ENCODE data around the gene PARN. TPM values are rescaled to one million over a fixed set of nuclear protein-coding genes. Genes with fewer than 3 reads are reported as not detected.

Gene PARN
- total and polyA plus RNA-seq, 7 donors: 14.4 to 75.3 (median 33.6) TPM

DNA sequence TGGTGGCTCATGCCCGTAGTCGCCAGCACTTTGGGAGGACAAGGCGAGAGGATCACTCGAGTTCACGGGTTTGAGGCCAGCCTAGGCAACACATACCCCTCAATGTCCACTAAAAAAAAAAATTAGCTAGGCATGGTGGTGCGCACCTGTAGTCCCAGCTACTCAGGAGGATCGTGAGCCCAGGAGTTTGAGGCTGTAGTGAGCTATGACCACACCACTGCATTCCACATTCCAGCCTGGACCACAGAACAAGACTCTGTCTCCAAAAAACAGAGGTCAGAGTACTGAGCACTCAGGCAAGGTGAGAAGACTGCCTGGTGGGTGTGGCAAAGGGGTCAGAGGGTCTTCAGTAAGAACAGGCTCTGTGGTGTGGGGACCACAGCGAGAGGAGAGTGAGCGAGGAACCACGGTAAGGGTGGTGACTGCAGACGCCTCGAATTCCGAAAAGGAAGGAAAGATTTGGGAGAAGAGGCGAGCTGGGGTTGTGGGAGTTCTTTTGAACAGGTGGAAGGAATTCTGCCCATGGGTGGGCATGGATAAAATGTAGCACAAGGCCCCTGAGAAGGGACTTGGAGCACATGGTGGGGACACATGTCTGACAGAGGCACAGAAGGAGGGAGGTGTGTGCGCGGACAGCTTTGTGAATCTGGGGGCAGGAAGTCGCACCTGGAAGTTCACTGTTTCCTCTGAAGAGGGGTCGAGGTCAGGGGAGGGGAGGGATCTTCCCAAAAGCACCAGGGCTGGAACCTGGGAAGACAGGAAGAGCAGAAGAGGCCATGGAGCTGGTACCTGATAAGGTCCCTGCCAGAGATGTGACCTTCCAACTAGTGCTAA, 134.6 kb downstream of the PARN start:
- WGBS, 2 donors: 93 to 96% methylated on average over 18 of the region's 18 CpGs
- no peak overlapping the region for H3K4me3 ChIP-seq
- H3K4me1 ChIP-seq: peaks cover 0 to 33% (median 17%) of the 10 kb centered on the region in 4 donors
- TF ChIP-seq EP300 (IDR thresholded peaks at IDR 0.05) (no peak), POLR2AphosphoS5 (IDR thresholded peaks at IDR 0.05) (no peak), POLR2A (IDR thresholded peaks at IDR 0.05) (no peak)
- TF ChIP-seq, protein P1, sequence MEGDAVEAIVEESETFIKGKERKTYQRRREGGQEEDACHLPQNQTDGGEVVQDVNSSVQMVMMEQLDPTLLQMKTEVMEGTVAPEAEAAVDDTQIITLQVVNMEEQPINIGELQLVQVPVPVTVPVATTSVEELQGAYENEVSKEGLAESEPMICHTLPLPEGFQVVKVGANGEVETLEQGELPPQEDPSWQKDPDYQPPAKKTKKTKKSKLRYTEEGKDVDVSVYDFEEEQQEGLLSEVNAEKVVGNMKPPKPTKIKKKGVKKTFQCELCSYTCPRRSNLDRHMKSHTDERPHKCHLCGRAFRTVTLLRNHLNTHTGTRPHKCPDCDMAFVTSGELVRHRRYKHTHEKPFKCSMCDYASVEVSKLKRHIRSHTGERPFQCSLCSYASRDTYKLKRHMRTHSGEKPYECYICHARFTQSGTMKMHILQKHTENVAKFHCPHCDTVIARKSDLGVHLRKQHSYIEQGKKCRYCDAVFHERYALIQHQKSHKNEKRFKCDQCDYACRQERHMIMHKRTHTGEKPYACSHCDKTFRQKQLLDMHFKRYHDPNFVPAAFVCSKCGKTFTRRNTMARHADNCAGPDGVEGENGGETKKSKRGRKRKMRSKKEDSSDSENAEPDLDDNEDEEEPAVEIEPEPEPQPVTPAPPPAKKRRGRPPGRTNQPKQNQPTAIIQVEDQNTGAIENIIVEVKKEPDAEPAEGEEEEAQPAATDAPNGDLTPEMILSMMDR (IDR thresholded peaks at IDR 0.05): no peak
- no peaks in the 10 kb centered on the region for H3K9me3 ChIP-seq
- no peak for DNase-seq
- no peaks in the 10 kb centered on the region for H3K36me3 ChIP-seq
- no peak overlapping the region for H3K27ac ChIP-seq
- intact Hi-C loops (cut with DNase I): no loop called here
- H3K27me3 ChIP-seq: no peaks in the 10 kb centered on the region

DNA sequence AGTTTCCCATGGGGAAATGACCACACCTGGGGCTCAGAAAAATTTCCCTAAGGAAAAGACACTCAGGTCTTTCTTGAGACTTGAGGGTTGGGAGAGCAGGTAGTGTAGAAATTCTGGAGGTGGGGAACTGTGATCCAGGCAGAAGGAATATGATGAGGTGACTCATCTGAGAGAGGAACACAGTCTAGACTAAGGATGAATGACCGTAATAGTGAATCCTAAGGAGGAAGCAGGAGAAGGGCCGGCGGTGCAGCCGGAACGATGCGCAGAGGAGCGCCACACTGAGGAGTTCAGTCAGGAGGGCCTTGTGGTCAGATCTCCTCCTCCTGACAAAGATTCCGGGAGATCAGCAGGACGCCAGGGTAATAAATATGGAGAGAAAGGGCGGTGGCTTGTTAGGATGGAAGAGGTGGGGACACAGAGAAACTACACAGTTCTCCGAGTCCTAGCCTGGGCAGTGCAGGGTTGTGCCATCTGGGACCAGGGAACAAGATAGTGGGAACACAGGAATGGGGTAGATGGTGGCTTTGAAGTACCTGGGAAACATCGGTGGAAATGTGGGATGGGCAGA, 135.6 kb downstream of the PARN start:
- H3K36me3 ChIP-seq: no peaks in the 10 kb centered on the region
- H3K4me3 ChIP-seq: no peak overlapping the region
- WGBS, 2 donors: 92 to 95% methylated on average over 12 of the region's 12 CpGs
- H3K27ac ChIP-seq: no peak overlapping the region
- no peaks in the 10 kb centered on the region for H3K27me3 ChIP-seq
- no peak for DNase-seq
- intact Hi-C loops (cut with DNase I): no loop called here
- H3K9me3 ChIP-seq: no peaks in the 10 kb centered on the region
- TF ChIP-seq EP300 (IDR thresholded peaks at IDR 0.05): no peak
- H3K4me1 ChIP-seq: peaks cover 0 to 27% (median 15%) of the 10 kb centered on the region in 4 donors

GRCh38 chr16:14493791-14494190, 136.3 kb downstream of the PARN start:
- Histone ChIP-seq H3K4me3 (no peak overlapping the region), H3K36me3 (no peaks in the 10 kb centered on the region), H3K4me1 (peaks cover 0 to 27% (median 15%) of the 10 kb centered on the region in 4 donors), H3K27me3 (no peaks in the 10 kb centered on the region), H3K9me3 (no peaks in the 10 kb centered on the region), H3K27ac (no peak overlapping the region)
- WGBS, 2 donors: 88 to 94% methylated on average over 5 of the region's 5 CpGs
- DNase-seq: no peak
- intact Hi-C loops (cut with DNase I): no loop called here
- TF ChIP-seq, protein P1 (IDR thresholded peaks at IDR 0.05): no peak
- TF ChIP-seq POLR2A (IDR thresholded peaks at IDR 0.05) (no peak), POLR2AphosphoS5 (IDR thresholded peaks at IDR 0.05) (no peak), EP300 (IDR thresholded peaks at IDR 0.05) (no peak)

- no peak for DNase-seq
- no peaks in the 10 kb centered on the region for H3K27me3 ChIP-seq
- H3K9me3 ChIP-seq: no peaks in the 10 kb centered on the region
- intact Hi-C loops (cut with DNase I): no loop called here
- TF ChIP-seq POLR2AphosphoS5 (IDR thresholded peaks at IDR 0.05): no peak
- no peak for TF ChIP-seq EP300 (IDR thresholded peaks at IDR 0.05)
- TF ChIP-seq, protein P1 (IDR thresholded peaks at IDR 0.05): no peak
- no peak for TF ChIP-seq POLR2A (IDR thresholded peaks at IDR 0.05)
- 68 to 85% methylated on average over 2 of the region's 2 CpGs for WGBS, 2 donors
- no peak overlapping the region for H3K27ac ChIP-seq
- H3K4me1 ChIP-seq: peaks cover 0 to 22% (median 16%) of the 10 kb centered on the region in 4 donors
- H3K4me3 ChIP-seq: no peak overlapping the region
- H3K36me3 ChIP-seq: no peaks in the 10 kb centered on the region
Observed at GRCh38 chr16:14492614-14493013, 137.4 kb downstream of the PARN start.

DNA sequence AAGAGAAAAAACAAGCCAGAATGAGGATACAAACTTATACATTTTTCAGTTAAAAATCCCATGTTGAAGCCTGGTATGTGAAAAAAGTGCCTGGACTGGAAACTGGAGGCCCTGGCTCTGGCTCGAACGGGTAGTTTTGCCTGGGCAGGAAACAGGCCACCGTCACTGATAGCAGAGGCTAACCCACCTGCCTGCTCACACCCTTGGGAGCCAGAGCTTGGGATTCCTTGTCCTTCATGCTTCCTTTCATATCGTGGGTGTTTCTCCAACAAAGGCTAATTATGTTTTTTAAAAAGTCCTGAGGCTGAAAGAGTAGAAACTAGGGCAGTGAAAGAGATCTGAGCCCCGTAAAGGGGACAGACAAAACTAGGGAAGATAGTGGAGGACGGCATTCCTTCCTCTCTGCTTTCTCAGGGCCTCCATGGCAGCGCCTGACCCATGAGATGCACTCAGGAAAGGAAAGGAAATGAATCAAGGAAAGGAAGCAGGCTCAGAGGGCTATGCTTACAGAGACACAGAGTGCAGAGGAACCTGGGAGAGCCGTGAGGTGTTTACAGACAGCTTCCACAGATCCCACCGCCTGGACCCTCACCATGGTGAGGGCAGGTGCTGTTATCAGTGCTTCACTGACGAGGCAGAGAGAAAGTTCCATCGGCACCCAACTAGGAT, 138.1 kb downstream of the PARN start:
- WGBS, 2 donors: 83 to 91% methylated on average over 11 of the region's 11 CpGs
- no peak overlapping the region for H3K4me3 ChIP-seq
- H3K27me3 ChIP-seq: no peaks in the 10 kb centered on the region
- no peaks in the 10 kb centered on the region for H3K36me3 ChIP-seq
- no peaks in the 10 kb centered on the region for H3K9me3 ChIP-seq
- no peak for TF ChIP-seq POLR2AphosphoS5 (IDR thresholded peaks at IDR 0.05)
- TF ChIP-seq, protein P1 (IDR thresholded peaks at IDR 0.05): no peak
- TF ChIP-seq EP300 (IDR thresholded peaks at IDR 0.05): no peak
- TF ChIP-seq POLR2A (IDR thresholded peaks at IDR 0.05): no peak
- DNase-seq: no peak
- H3K27ac ChIP-seq: no peak overlapping the region
- intact Hi-C loops (cut with DNase I): no loop called here
- peaks cover 0 to 22% (median 17%) of the 10 kb centered on the region in 4 donors for H3K4me1 ChIP-seq

All from sigmoid colon (tissue), 7 donors.